GM12878 (cell line): ENCODE measurements around the gene GRIA4. TPM values are rescaled to one million over a fixed set of nuclear protein-coding genes. Genes with fewer than 3 reads are reported as not detected.

ENCODE experiments used
- ATAC-seq: fragments of 200-7000 bp; cut with Tn5 transposase; 3 replicates; pipeline ENCODE4 v1.9.1; 2020; ENCODE audit warnings: mild to moderate bottlenecking, moderate library complexity
- BruUV-seq: library from RNA; stranded (reverse); fragments of 400-500 nt; replicated peaks from 2 replicates; lab custom pipeline; 2021; lab: Mats Ljungman, UMichigan
- CTCF ChIA-PET: fragments of 300-600 bp; sonication (Branson Sonifier 250); formaldehyde crosslinking; extraction: SDS; loops from one replicate; lab custom pipeline; 2021; ENCODE audit warnings: inconsistent platforms; lab: Yijun Ruan, JAX
- POLR2A ChIA-PET: fragments of 350-600 bp; formaldehyde crosslinking; extraction: SDS; loops from one replicate; lab custom pipeline; 2021; ENCODE audit warnings: inconsistent platforms; lab: Charles Lee
- RAD21 ChIA-PET: fragments of 300-600 bp; sonication (Branson Sonifier 250); formaldehyde crosslinking; loops from one replicate; lab custom pipeline; 2023; ENCODE audit warnings: antibody characterized with exemption; ENCODE audit not compliant: unreplicated experiment; lab: Charles Lee
- SMC1A ChIA-PET: fragments of 300-600 bp; sonication (Branson Sonifier 250); formaldehyde crosslinking; loops from one replicate; lab custom pipeline; 2023; ENCODE audit not compliant: unreplicated experiment, uncharacterized antibody; lab: Charles Lee
- DNase-seq: peaks from one replicate; pipeline ENCODE4 v3.0.0-alpha.2; 2011; ENCODE audit warnings: low read depth, low spot score
- FAIRE-seq: peaks from 3 replicates; lab custom pipeline; 2011; peaks lifted over from hg19 to GRCh38; lab: Jason Lieb, UNC
- H2AFZ ChIP-seq: 2 replicates; pipeline ENCODE4 v1.6.0; 2011; ENCODE audit warnings: low read depth, low read length, control low read depth; ENCODE audit not compliant: control insufficient read depth
- H3K27ac ChIP-seq: 2 replicates; pipeline ENCODE4 v1.5.1; 2011; ENCODE audit warnings: control low read depth; ENCODE audit not compliant: control insufficient read depth, insufficient read depth
- H3K27me3 ChIP-seq, 2 experiments: replicated peaks in 1 of 2; 2 replicates each; pipeline versions ENCODE4 v1.6.0 to v1.6.1; 2011; ENCODE audit warnings: low read length in 1 of 2; ENCODE audit not compliant: control insufficient read depth in 2 of 2, insufficient read depth in 2 of 2
- H3K36me3 ChIP-seq, 2 experiments: 2 replicates each; pipeline ENCODE4 v1.5.1; 2011; ENCODE audit warnings: low read length in 1 of 2; ENCODE audit not compliant: control insufficient read depth in 2 of 2, insufficient read depth in 2 of 2
- H3K4me1 ChIP-seq: 2 replicates; pipeline ENCODE4 v1.6.1; 2011; ENCODE audit warnings: mild to moderate bottlenecking, low read length, moderate library complexity, mixed read lengths; ENCODE audit not compliant: control insufficient read depth, insufficient read depth
- H3K4me2 ChIP-seq: 2 replicates; pipeline ENCODE4 v1.6.0; 2011; ENCODE audit warnings: control low read depth; ENCODE audit not compliant: control insufficient read depth, insufficient read depth
- H3K4me3 ChIP-seq: fragments of 200-600 bp; sonication (generic); 2 replicates; pipeline ENCODE4 v1.5.1; 2016
- H3K79me2 ChIP-seq: 2 replicates; pipeline ENCODE4 v1.6.0; 2011; ENCODE audit warnings: low read length; ENCODE audit not compliant: control insufficient read depth, insufficient read depth
- H3K9ac ChIP-seq: 2 replicates; pipeline ENCODE4 v1.8.0; 2011; ENCODE audit warnings: low read length, control low read depth, mixed read lengths; ENCODE audit not compliant: control insufficient read depth, insufficient read depth
- H3K9me3 ChIP-seq: replicated peaks from 3 replicates; pipeline ENCODE4 v1.5.1; 2011; ENCODE audit warnings: mild to moderate bottlenecking, low read length; ENCODE audit not compliant: control insufficient read depth, insufficient read depth
- H4K20me1 ChIP-seq: 2 replicates; pipeline ENCODE4 v1.6.0; 2011; ENCODE audit not compliant: control insufficient read depth, insufficient read depth
- CBFB ChIP-seq: IDR thresholded peaks from 2 replicates; pipeline ENCODE4 v1.6.1; 2016; ENCODE audit warnings: antibody characterized with exemption, low read depth
- CREM ChIP-seq: IDR thresholded peaks from 2 replicates; pipeline ENCODE4 v1.6.1; 2014; ENCODE audit warnings: antibody characterized with exemption, low read depth
- IKZF2 ChIP-seq, 2 experiments: fragments of 450-650 bp; IDR thresholded peaks; 2 replicates each; pipeline ENCODE4 v1.6.1; 2017; ENCODE audit warnings: mild to moderate bottlenecking in 2 of 2, moderate library complexity in 2 of 2
- NBN ChIP-seq: fragments of 450-650 bp; IDR thresholded peaks from 2 replicates; pipeline ENCODE4 v1.6.1; 2016
- NKRF ChIP-seq: fragments of 450-650 bp; conservative IDR thresholded peaks from 2 replicates; pipeline ENCODE4 v1.6.1; 2017; ENCODE audit warnings: mild to moderate bottlenecking, moderate library complexity
- PKNOX1 ChIP-seq: fragments of 450-650 bp; IDR thresholded peaks from 2 replicates; pipeline ENCODE4 v1.6.1; 2016; ENCODE audit warnings: mild to moderate bottlenecking
- SMARCA5 ChIP-seq: fragments of 450-650 bp; IDR thresholded peaks from 2 replicates; pipeline ENCODE4 v1.6.1; 2017; ENCODE audit warnings: mild to moderate bottlenecking
- SRF ChIP-seq, 2 experiments: IDR thresholded peaks; 2 replicates each; pipeline ENCODE4 v1.6.1; 2011; ENCODE audit warnings: low read depth in 2 of 2, low read length in 2 of 2, mild to moderate bottlenecking in 1 of 2, moderate library complexity in 1 of 2
- ZBTB11 ChIP-seq: fragments of 450-650 bp; formaldehyde crosslinking; IDR thresholded peaks from 2 replicates; pipeline ENCODE4 v1.5.0; 2022; ENCODE audit warnings: mild to moderate bottlenecking, missing genetic modification characterization
- ZNF24 ChIP-seq: fragments of 450-650 bp; IDR thresholded peaks from 2 replicates; pipeline ENCODE4 v1.6.1; 2017; ENCODE audit warnings: antibody characterized with exemption, mild to moderate bottlenecking
- WGBS: methylation state at CpG from one replicate; pipeline ENCODE4 v1.1.6; 2016; ENCODE audit warnings: low lambda C conversion rate; ENCODE audit not compliant: insufficient replicate concordance, insufficient coverage; ENCODE audit errors: missing lambda C conversion rate; 5-methylcytosine and 5-hydroxymethylcytosine counted together
- in situ Hi-C: fragments of 300-500 bp; cut with MboI; formaldehyde crosslinking; loops from 9 replicates; pipeline ENCODE4 v1.14.3; 2018; ENCODE audit warnings: mixed read lengths
- intact Hi-C: fragments of 100-400 bp; cut with micrococcal nuclease; formaldehyde crosslinking; loops from one replicate; pipeline ENCODE4 v1.14.2; 2022; ENCODE audit not compliant: unreplicated experiment
- polyA plus RNA-seq, 11 experiments: library from polyadenylated mRNA; depleted of rRNA in 4 of 11; unstranded in 6 of 11; stranded (reverse) in 5 of 11; fragments of >200 nt; fragmentation: Nextera tagmentation in 4 of 11; fragmentation: Illumina TruSeq in 1 of 11; extraction: Ambion mirVana in 4 of 11; extraction: Trizol in 1 of 11; gene quantifications; 1 replicate in 1 of 11; 2 replicates in 10 of 11; pipeline versions ENCODE4 v1.2.1 to v1.2.3, GENCODE V29; 2011 to 2016; ENCODE audit warnings: inconsistent platforms in 2 of 11, missing spikeins in 2 of 11, low read depth in 1 of 11
- total RNA-seq, 4 experiments: library from RNA; depleted of rRNA in 3 of 4; stranded (reverse); fragments of >200 nt in 3 of 4; fragmentation: Illumina TruSeq in 1 of 4; extraction: Trizol in 1 of 4; gene quantifications; 2 replicates each; pipeline versions ENCODE4 v1.2.1 to v1.2.3, GENCODE V29; 2013 to 2021

The GRIA4 gene
- total and polyA plus RNA-seq, 10 of the 15 experiments (the other 5 are each of a cell fraction or from before 2014, with no cell fraction given), result 0.04 TPM; not detected in 9

- no peak overlapping the region for H2AFZ ChIP-seq
- no peaks in the 10 kb centered on the region for H3K4me1 ChIP-seq
- POLR2A ChIA-PET, result no interaction called here
- FAIRE-seq, result no peak
- no peak overlapping the region for H3K4me2 ChIP-seq
- H3K36me3 ChIP-seq, result no peaks in the 10 kb centered on the region
- CTCF ChIA-PET, result no interaction called here
- SMC1A ChIA-PET, result no interaction called here
- H3K79me2 ChIP-seq, result no peaks in the 10 kb centered on the region
- WGBS, result 47% methylated on average over 3 of the region's 3 CpGs
- H3K27ac ChIP-seq, result no peak overlapping the region
- TF ChIP-seq NBN (no peak), SMARCA5 (no peak), CBFB (no peak), CREM (no peak)
- H4K20me1 ChIP-seq, result no peaks in the 10 kb centered on the region
- intact Hi-C loops, result no loop called here
- no peaks in the 10 kb centered on the region for H3K27me3 ChIP-seq
- no peak overlapping the region for H3K9ac ChIP-seq
- in situ Hi-C loops, result no loop called here
- DNase-seq, result no peak
- RAD21 ChIA-PET, result no interaction called here
- no peaks in the 10 kb centered on the region for H3K9me3 ChIP-seq
- no peak overlapping the region for H3K4me3 ChIP-seq
- no peak for ATAC-seq
- BruUV-seq, result no TSS peak
These were observed 34.9 kb upstream of the GRIA4 start for GRCh38 chr11:105574974-105575373.

GRCh38 chr11:105577641-105578040 is 32.2 kb upstream of the GRIA4 start:
- SMC1A ChIA-PET, result interaction anchor here (0.6 kb wide), 1 partner anchor 9 kb away, joined by 3 read pairs; no protein-coding TSS in a partner anchor
- H3K79me2 ChIP-seq, result no peaks in the 10 kb centered on the region
- RAD21 ChIA-PET, result no interaction called here
- in situ Hi-C loops, result no loop called here
- no peaks in the 10 kb centered on the region for H3K36me3 ChIP-seq
- POLR2A ChIA-PET, result no interaction called here
- no peak overlapping the region for H3K4me2 ChIP-seq
- CTCF ChIA-PET, result no interaction called here
- intact Hi-C loops, result no loop called here
- BruUV-seq, result no TSS peak
- no peak for ATAC-seq
- H3K27me3 ChIP-seq, result no peaks in the 10 kb centered on the region
- H2AFZ ChIP-seq, result no peak overlapping the region
- H3K4me3 ChIP-seq, result no peak overlapping the region
- no peak for FAIRE-seq
- no peaks in the 10 kb centered on the region for H3K9me3 ChIP-seq
- no peaks in the 10 kb centered on the region for H4K20me1 ChIP-seq
- 3% methylated on average over 2 of the region's 2 CpGs for WGBS
- H3K4me1 ChIP-seq, result no peaks in the 10 kb centered on the region
- H3K27ac ChIP-seq, result no peak overlapping the region
- no peak for DNase-seq
- no peak overlapping the region for H3K9ac ChIP-seq
- no peak for TF ChIP-seq SRF (IDR thresholded peaks at IDR 0.05; ENCODE audit: low read depth in 2 of 2, low read length in 2 of 2)
- TF ChIP-seq NKRF, result no peak
- TF ChIP-seq ZNF24, result no peak
- TF ChIP-seq IKZF2 (IDR thresholded peaks at IDR 0.05), result no peak
- TF ChIP-seq PKNOX1, result no peak
- no peak for TF ChIP-seq ZBTB11 (CRISPR knock-in tag)
